Measurements from ENCODE around the gene MAB21L4.

The MAB21L4 gene

GRCh38 chr2:240886678-240887609, 9.0 kb downstream of the MAB21L4 start:
- in situ Hi-C loops (cut with HindIII; ENCODE audit: low sequenced_read_pairs): no loop called here
- no peak for TF ChIP-seq CTCF (IDR thresholded peaks at IDR 0.05; ENCODE audit: low read depth, low read length, missing control alignments)
- no peak for DNase-seq (ENCODE audit: low read depth)
- no peak overlapping the region for H3K4me3 ChIP-seq (ENCODE audit: low read depth, low read length)

- no peak for DNase-seq (ENCODE audit: low read depth)
- no peak for TF ChIP-seq CTCF (IDR thresholded peaks at IDR 0.05; ENCODE audit: low read depth, low read length, missing control alignments)
- in situ Hi-C loops (cut with HindIII; ENCODE audit: low sequenced_read_pairs): no loop called here
- H3K4me3 ChIP-seq (ENCODE audit: low read depth, low read length): no peak overlapping the region
These were observed 9.9 kb downstream of the MAB21L4 start for GRCh38 chr2:240886023-240886565.

- in situ Hi-C loops (cut with HindIII; ENCODE audit: low sequenced_read_pairs): no loop called here
- no peak for DNase-seq (ENCODE audit: low read depth)
- H3K4me3 ChIP-seq (ENCODE audit: low read depth, low read length): no peak overlapping the region
- no peak for TF ChIP-seq CTCF (IDR thresholded peaks at IDR 0.05; ENCODE audit: low read depth, low read length, missing control alignments)
These were observed 10.4 kb downstream of the MAB21L4 start for GRCh38 chr2:240885566-240885965.

- no peak for TF ChIP-seq CTCF (IDR thresholded peaks at IDR 0.05; ENCODE audit: low read depth, low read length, missing control alignments)
- DNase-seq (ENCODE audit: low read depth): no peak
- in situ Hi-C loops (cut with HindIII; ENCODE audit: low sequenced_read_pairs): no loop called here
- H3K4me3 ChIP-seq (ENCODE audit: low read depth, low read length): no peak overlapping the region
These were observed 11.2 kb downstream of the MAB21L4 start for GRCh38 chr2:240884745-240885144.

- H3K4me3 ChIP-seq (ENCODE audit: low read depth, low read length): no peak overlapping the region
- in situ Hi-C loops (cut with HindIII; ENCODE audit: low sequenced_read_pairs): no loop called here
- no peak for TF ChIP-seq CTCF (IDR thresholded peaks at IDR 0.05; ENCODE audit: low read depth, low read length, missing control alignments)
These were observed 11.7 kb downstream of the MAB21L4 start for GRCh38 chr2:240884221-240884620.

GRCh38 chr2:240881913-240882312, 14.0 kb downstream of the MAB21L4 start:
- H3K4me3 ChIP-seq (ENCODE audit: low read depth, low read length): no peak overlapping the region
- no peak for DNase-seq (ENCODE audit: low read depth)
- no peak for TF ChIP-seq CTCF (IDR thresholded peaks at IDR 0.05; ENCODE audit: low read depth, low read length, missing control alignments)
- in situ Hi-C loops (cut with HindIII; ENCODE audit: low sequenced_read_pairs): no loop called here

More at GRCh38 chr2:240884221-240884620, 11.7 kb downstream of the MAB21L4 start:
- no peak for DNase-seq (ENCODE audit: low read depth)
